HL-60 (cell line): Measurements from ENCODE around the gene PLA2G3.
"Not testable (repeated sequence)": the region's sequence is repeated elsewhere in the genome, so short reads cannot be mapped to it uniquely, and the experiment has no call there.

Source experiments
- DNase-seq, 2 experiments: peaks; one replicate each; pipeline ENCODE4 v3.0.0-alpha.2; 2010 to 2020; ENCODE audit warnings: low read depth in 1 of 2, low spot score in 1 of 2
- H3K27ac ChIP-seq: fragments of 250-450 bp; sonication (Bioruptor Pico); replicated peaks from 2 replicates; pipeline ENCODE4 v1.5.1; 2020; ENCODE audit warnings: mild to moderate bottlenecking, moderate library complexity
- H3K27me3 ChIP-seq: fragments of 250-450 bp; sonication (Bioruptor Pico); 2 replicates; pipeline ENCODE4 v1.5.1; 2021; ENCODE audit warnings: mild to moderate bottlenecking, moderate library complexity; ENCODE audit not compliant: insufficient read depth, poor library complexity, severe bottlenecking
- H3K4me3 ChIP-seq: replicated peaks from 2 replicates; pipeline ENCODE4 v1.5.1; 2011; ENCODE audit warnings: mild to moderate bottlenecking, control low read depth, low read length; ENCODE audit not compliant: insufficient read depth
- GABPA ChIP-seq: IDR thresholded peaks from 2 replicates; pipeline ENCODE4 v1.6.1; 2012; ENCODE audit warnings: low read depth
- POLR2AphosphoS5 ChIP-seq: IDR thresholded peaks from 2 replicates; pipeline ENCODE4 v1.6.1; 2012; ENCODE audit warnings: low read depth
- SPI1 ChIP-seq: IDR thresholded peaks from 2 replicates; pipeline ENCODE4 v1.6.1; 2012; ENCODE audit warnings: low read depth, mild to moderate bottlenecking, borderline replicate concordance
- TF ChIP-seq, protein P1 (sequence below): IDR thresholded peaks from one replicate; pipeline ENCODE4 v1.5.1; 2011; ENCODE audit warnings: low read length, control low read depth, inconsistent platforms; ENCODE audit not compliant: insufficient read depth
- TF ChIP-seq, protein P2 (sequence below): IDR thresholded peaks from 2 replicates; pipeline ENCODE4 v1.6.1; 2012; ENCODE audit warnings: low read depth; ENCODE audit not compliant: insufficient replicate concordance

The PLA2G3 gene

DNA sequence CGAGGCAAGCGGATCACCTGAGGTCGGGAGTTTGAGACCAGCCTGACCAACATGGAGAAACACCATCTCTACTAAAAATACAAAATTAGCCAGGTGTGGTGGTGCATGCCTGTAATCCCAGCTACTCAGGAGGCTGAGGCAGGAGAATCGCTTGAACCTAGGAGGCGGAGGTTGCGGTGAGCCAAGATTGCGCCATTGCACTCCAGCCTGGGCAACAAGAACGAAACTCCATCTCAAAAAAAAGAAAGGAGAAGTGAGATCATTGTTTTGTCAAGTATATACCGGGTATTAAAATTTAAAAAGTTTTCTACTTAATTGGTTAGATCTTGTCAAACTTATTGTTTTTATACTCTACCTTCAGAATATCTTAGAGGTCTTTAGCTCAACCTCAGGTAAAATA lies 31.4 kb upstream of the PLA2G3 start:
- H3K27me3 ChIP-seq, H3K27ac ChIP-seq, H3K4me3 ChIP-seq: not testable (repeated sequence)
- DNase-seq, result peak in 1 of 2 experiments; percentile 38
- peak; percentile 28; the same call in 1 of the 2 replicates for TF ChIP-seq SPI1

DNA sequence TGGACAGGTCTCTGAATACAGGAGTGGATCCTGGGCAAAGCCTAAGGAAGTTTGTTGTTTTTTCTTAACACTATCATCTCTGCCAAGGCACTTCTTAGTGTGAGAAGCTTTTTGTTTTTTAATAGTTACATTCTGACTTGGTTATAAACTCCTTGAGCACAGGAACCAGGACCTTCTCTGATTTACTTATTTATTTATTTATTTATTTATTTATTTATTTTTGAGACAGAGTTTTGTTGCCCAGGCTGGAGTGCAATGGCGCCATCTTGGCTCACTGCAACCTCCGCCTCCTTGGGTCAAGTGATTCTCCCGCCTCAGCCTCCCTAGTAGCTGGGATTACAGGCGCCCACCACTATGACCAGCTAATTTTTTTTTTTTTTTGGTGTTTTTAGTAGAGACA lies 30.7 kb upstream of the PLA2G3 start:
- Histone ChIP-seq H3K4me3 (no peak overlapping the region), H3K27ac (no peak overlapping the region), H3K27me3 (no peaks in the 10 kb centered on the region)
- no peak for TF ChIP-seq SPI1
- no peak for TF ChIP-seq POLR2AphosphoS5
- TF ChIP-seq, protein P1, sequence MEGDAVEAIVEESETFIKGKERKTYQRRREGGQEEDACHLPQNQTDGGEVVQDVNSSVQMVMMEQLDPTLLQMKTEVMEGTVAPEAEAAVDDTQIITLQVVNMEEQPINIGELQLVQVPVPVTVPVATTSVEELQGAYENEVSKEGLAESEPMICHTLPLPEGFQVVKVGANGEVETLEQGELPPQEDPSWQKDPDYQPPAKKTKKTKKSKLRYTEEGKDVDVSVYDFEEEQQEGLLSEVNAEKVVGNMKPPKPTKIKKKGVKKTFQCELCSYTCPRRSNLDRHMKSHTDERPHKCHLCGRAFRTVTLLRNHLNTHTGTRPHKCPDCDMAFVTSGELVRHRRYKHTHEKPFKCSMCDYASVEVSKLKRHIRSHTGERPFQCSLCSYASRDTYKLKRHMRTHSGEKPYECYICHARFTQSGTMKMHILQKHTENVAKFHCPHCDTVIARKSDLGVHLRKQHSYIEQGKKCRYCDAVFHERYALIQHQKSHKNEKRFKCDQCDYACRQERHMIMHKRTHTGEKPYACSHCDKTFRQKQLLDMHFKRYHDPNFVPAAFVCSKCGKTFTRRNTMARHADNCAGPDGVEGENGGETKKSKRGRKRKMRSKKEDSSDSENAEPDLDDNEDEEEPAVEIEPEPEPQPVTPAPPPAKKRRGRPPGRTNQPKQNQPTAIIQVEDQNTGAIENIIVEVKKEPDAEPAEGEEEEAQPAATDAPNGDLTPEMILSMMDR, result no peak
- no peak for TF ChIP-seq GABPA
- TF ChIP-seq, protein P2, sequence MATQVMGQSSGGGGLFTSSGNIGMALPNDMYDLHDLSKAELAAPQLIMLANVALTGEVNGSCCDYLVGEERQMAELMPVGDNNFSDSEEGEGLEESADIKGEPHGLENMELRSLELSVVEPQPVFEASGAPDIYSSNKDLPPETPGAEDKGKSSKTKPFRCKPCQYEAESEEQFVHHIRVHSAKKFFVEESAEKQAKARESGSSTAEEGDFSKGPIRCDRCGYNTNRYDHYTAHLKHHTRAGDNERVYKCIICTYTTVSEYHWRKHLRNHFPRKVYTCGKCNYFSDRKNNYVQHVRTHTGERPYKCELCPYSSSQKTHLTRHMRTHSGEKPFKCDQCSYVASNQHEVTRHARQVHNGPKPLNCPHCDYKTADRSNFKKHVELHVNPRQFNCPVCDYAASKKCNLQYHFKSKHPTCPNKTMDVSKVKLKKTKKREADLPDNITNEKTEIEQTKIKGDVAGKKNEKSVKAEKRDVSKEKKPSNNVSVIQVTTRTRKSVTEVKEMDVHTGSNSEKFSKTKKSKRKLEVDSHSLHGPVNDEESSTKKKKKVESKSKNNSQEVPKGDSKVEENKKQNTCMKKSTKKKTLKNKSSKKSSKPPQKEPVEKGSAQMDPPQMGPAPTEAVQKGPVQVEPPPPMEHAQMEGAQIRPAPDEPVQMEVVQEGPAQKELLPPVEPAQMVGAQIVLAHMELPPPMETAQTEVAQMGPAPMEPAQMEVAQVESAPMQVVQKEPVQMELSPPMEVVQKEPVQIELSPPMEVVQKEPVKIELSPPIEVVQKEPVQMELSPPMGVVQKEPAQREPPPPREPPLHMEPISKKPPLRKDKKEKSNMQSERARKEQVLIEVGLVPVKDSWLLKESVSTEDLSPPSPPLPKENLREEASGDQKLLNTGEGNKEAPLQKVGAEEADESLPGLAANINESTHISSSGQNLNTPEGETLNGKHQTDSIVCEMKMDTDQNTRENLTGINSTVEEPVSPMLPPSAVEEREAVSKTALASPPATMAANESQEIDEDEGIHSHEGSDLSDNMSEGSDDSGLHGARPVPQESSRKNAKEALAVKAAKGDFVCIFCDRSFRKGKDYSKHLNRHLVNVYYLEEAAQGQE, result no peak
- DNase-seq, result no peak

DNA sequence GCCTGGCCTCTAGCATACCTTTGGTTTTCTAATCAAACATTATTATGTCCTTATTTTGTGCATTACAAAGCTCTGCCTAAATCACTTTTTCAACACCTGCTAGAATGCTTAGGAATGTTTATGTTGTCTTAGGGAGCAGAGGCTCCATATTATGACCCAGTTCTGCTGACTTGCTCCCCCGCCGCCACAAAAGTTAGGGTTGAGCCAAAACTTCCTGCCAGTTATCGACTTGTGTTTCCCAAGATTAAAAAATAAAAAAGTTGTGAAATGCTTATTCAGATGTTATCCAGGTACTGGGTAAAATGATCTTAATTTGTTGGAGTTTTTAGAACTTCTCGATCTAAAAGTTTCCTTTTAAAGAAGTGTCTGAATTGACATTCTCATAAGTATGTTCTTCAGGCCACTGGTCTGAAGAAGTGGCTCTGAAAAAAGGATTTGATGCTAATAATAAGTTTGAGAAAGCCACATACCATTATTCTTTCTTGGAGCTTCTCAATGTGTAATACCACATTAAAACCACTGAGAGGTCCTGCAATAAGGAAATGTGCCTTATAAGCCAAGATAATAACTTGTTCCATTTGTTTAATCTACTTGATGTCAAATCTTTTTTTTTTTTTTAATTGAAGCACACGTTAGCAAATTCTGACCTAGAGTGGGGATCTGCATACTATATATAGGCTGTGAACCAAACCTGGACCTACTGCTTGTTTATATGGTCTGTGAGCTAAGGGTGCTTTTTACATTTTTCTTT lies 21.9 kb upstream of the PLA2G3 start:
- H3K27me3 ChIP-seq, result no peaks in the 10 kb centered on the region
- TF ChIP-seq, protein P2, result no peak
- no peak for TF ChIP-seq POLR2AphosphoS5
- TF ChIP-seq, protein P1, result no peak
- TF ChIP-seq GABPA, result no peak
- TF ChIP-seq SPI1, result no peak
- DNase-seq, result no peak
- H3K4me3 ChIP-seq, result no peak overlapping the region
- no peak overlapping the region for H3K27ac ChIP-seq

DNA sequence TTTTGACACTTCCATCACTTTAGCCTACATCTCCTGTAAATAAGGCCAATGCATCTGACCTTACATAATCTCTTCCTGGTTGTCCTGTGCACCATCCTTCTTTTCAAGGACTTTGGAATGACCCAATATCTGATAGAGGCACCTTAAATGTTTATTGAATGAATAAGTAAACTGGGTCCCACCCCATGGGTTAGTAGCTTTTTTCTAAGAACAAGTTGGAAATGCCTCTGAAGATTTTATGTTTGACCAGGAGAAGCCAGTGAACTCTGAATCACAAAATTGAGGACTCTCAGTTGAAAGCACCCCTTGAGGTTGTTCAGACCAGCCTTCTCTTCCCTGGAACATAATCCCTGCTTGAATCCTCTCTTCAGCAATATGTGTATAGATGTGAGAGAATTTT lies 21.1 kb upstream of the PLA2G3 start:
- DNase-seq, result no peak
- Histone ChIP-seq H3K4me3 (no peak overlapping the region), H3K27me3 (no peaks in the 10 kb centered on the region), H3K27ac (no peak overlapping the region)
- TF ChIP-seq, protein P1, result no peak
- TF ChIP-seq, protein P2, result no peak
- TF ChIP-seq SPI1, result no peak
- no peak for TF ChIP-seq POLR2AphosphoS5
- no peak for TF ChIP-seq GABPA
